IMR-90 (cell line): Measurements from ENCODE around the gene SOBP. TPM values are rescaled to one million over a fixed set of nuclear protein-coding genes. Genes with fewer than 3 reads are reported as not detected.

Source experiments
- ATAC-seq: fragments of 200-7000 bp; cut with Tn5 transposase; 2 replicates; pipeline ENCODE4 v1.9.1; 2020; ENCODE audit warnings: low read depth, mild to moderate bottlenecking, moderate library complexity
- BruUV-seq: library from RNA; stranded (reverse); fragments of 400-500 nt; replicated peaks from 2 replicates; lab custom pipeline; 2021; lab: Mats Ljungman, UMichigan
- CTCF ChIA-PET: fragments of 300-600 bp; formaldehyde crosslinking; extraction: SDS; loops from one replicate; lab custom pipeline; 2021; ENCODE audit warnings: antibody characterized with exemption; lab: Yijun Ruan, JAX
- POLR2A ChIA-PET: fragments of 300-600 bp; sonication (Branson Sonifier 250); formaldehyde crosslinking; loops from one replicate; lab custom pipeline; 2022; ENCODE audit warnings: antibody characterized with exemption; ENCODE audit not compliant: unreplicated experiment; lab: Charles Lee
- DNase-seq: peaks from one replicate; pipeline ENCODE4 v3.0.0; 2013
- H2AFZ ChIP-seq: replicated peaks from 2 replicates; pipeline ENCODE3; 2013; ENCODE audit warnings: low read length, mild to moderate bottlenecking; ENCODE audit not compliant: poor library complexity
- H2AK5ac ChIP-seq: 2 replicates; pipeline ENCODE4 v1.6.1; 2013; ENCODE audit warnings: low read depth, low read length, inconsistent platforms
- H2AK9ac ChIP-seq: replicated peaks from 2 replicates; pipeline ENCODE3; 2013; ENCODE audit warnings: mild to moderate bottlenecking, low read depth, low read length, moderate library complexity; ENCODE audit not compliant: poor library complexity
- H2BK120ac ChIP-seq: 2 replicates; pipeline ENCODE4 v1.6.1; 2013; ENCODE audit warnings: low read depth, low read length, inconsistent platforms
- H2BK15ac ChIP-seq: 3 replicates; pipeline ENCODE4 v1.6.1; 2013; ENCODE audit warnings: low read depth, low read length, inconsistent platforms
- H2BK20ac ChIP-seq: 2 replicates; pipeline ENCODE4 v1.6.1; 2013; ENCODE audit warnings: low read depth, mild to moderate bottlenecking, inconsistent platforms, low read length, moderate library complexity
- H2BK5ac ChIP-seq: 2 replicates; pipeline ENCODE4 v1.6.1; 2013; ENCODE audit warnings: mild to moderate bottlenecking, low read depth, low read length, inconsistent platforms; ENCODE audit not compliant: poor library complexity, severe bottlenecking
- H3K14ac ChIP-seq: replicated peaks from 2 replicates; pipeline ENCODE4 v1.6.1; 2013; ENCODE audit warnings: low read depth, low read length, inconsistent platforms
- H3K18ac ChIP-seq: 2 replicates; pipeline ENCODE4 v1.6.1; 2013; ENCODE audit warnings: low read depth, low read length, control low read depth
- H3K23ac ChIP-seq: 2 replicates; pipeline ENCODE4 v1.6.1; 2013; ENCODE audit warnings: low read depth, low read length, inconsistent platforms
- H3K27ac ChIP-seq: 2 replicates; pipeline ENCODE4 v1.5.1; 2013; ENCODE audit warnings: mild to moderate bottlenecking, control low read depth, low read length; ENCODE audit not compliant: insufficient read depth
- H3K27me3 ChIP-seq: 2 replicates; pipeline ENCODE4 v1.6.1; 2013; ENCODE audit warnings: low read length; ENCODE audit not compliant: control insufficient read depth, insufficient read depth
- H3K36me3 ChIP-seq: 2 replicates; pipeline ENCODE4 v1.6.1; 2013; ENCODE audit warnings: low read length, mixed read lengths; ENCODE audit not compliant: control insufficient read depth, insufficient read depth
- H3K4ac ChIP-seq: 2 replicates; pipeline ENCODE4 v1.6.1; 2013; ENCODE audit warnings: low read depth, low read length, inconsistent platforms
- H3K4me1 ChIP-seq: 2 replicates; pipeline ENCODE4 v1.6.1; 2013; ENCODE audit warnings: low read length, mixed read lengths; ENCODE audit not compliant: control insufficient read depth, insufficient read depth
- H3K4me2 ChIP-seq: 2 replicates; pipeline ENCODE4 v1.6.1; 2013; ENCODE audit warnings: low read depth, mild to moderate bottlenecking, control low read depth, low read length, moderate library complexity
- H3K4me3 ChIP-seq: 2 replicates; pipeline ENCODE4 v1.5.1; 2013; ENCODE audit warnings: low read depth, mild to moderate bottlenecking, control low read depth, low read length, moderate library complexity; ENCODE audit not compliant: insufficient read depth
- H3K56ac ChIP-seq: 2 replicates; pipeline ENCODE4 v1.6.1; 2013; ENCODE audit warnings: low read length, inconsistent platforms; ENCODE audit not compliant: insufficient read depth; ENCODE audit errors: extremely low read depth
- H3K79me1 ChIP-seq, 2 experiments: 2 replicates each; pipeline ENCODE4 v1.6.1; 2013; ENCODE audit warnings: low read length in 2 of 2, inconsistent platforms in 1 of 2, low read depth in 1 of 2
- H3K9ac ChIP-seq: 2 replicates; pipeline ENCODE4 v1.6.1; 2013; ENCODE audit warnings: low read depth, low read length, control low read depth
- H3K9me1 ChIP-seq: 2 replicates; pipeline ENCODE4 v1.6.1; 2013; ENCODE audit warnings: low read length, inconsistent platforms; ENCODE audit not compliant: insufficient read depth
- H3K9me3 ChIP-seq: 2 replicates; pipeline ENCODE4 v1.6.1; 2013; ENCODE audit warnings: low read length; ENCODE audit not compliant: control insufficient read depth, insufficient read depth
- H4K20me1 ChIP-seq: 2 replicates; pipeline ENCODE4 v1.6.1; 2013; ENCODE audit warnings: low read length, inconsistent platforms; ENCODE audit not compliant: insufficient read depth
- H4K5ac ChIP-seq: 2 replicates; pipeline ENCODE4 v1.6.1; 2013; ENCODE audit warnings: mild to moderate bottlenecking, low read depth, low read length, control low read depth
- H4K8ac ChIP-seq, 2 experiments: 2 replicates each; pipeline ENCODE4 v1.6.1; 2013; ENCODE audit warnings: low read depth in 2 of 2, low read length in 2 of 2, control low read depth in 1 of 2, inconsistent platforms in 1 of 2
- H4K91ac ChIP-seq: 2 replicates; pipeline ENCODE4 v1.6.1; 2013; ENCODE audit warnings: low read depth, low read length, inconsistent platforms; ENCODE audit not compliant: insufficient read depth
- BHLHE40 ChIP-seq: fragments of 150-350 bp; IDR thresholded peaks from 2 replicates; pipeline ENCODE4 v1.6.1; 2016; ENCODE audit warnings: mild to moderate bottlenecking, low read depth, low read length
- CEBPB ChIP-seq: IDR thresholded peaks from 2 replicates; pipeline ENCODE4 v1.6.1; 2012; ENCODE audit warnings: low read depth, low read length, improper control_type of control experiment
- CHD1 ChIP-seq: IDR thresholded peaks from 2 replicates; pipeline ENCODE4 v1.6.1; 2012; ENCODE audit warnings: low read depth, low read length, improper control_type of control experiment
- FOS ChIP-seq: fragments of 150-350 bp; IDR thresholded peaks from 2 replicates; pipeline ENCODE4 v1.6.1; 2016; ENCODE audit warnings: low read depth, low read length
- MAFK ChIP-seq: IDR thresholded peaks from 2 replicates; pipeline ENCODE4 v1.6.1; 2012; ENCODE audit warnings: low read depth, low read length, improper control_type of control experiment
- MAZ ChIP-seq: IDR thresholded peaks from 2 replicates; pipeline ENCODE4 v1.6.1; 2012; ENCODE audit warnings: low read depth, mild to moderate bottlenecking, low read length, improper control_type of control experiment, moderate library complexity, borderline replicate concordance
- MXI1 ChIP-seq: IDR thresholded peaks from 2 replicates; pipeline ENCODE4 v1.6.1; 2012; ENCODE audit warnings: low read depth, mild to moderate bottlenecking, low read length, moderate library complexity, borderline replicate concordance
- NFE2L2 ChIP-seq: fragments of 150-350 bp; IDR thresholded peaks from 2 replicates; pipeline ENCODE4 v1.6.1; 2016; ENCODE audit warnings: low read depth, mild to moderate bottlenecking, low read length
- POLR2A ChIP-seq: IDR thresholded peaks from 2 replicates; pipeline ENCODE4 v1.6.1; 2012; ENCODE audit warnings: mild to moderate bottlenecking, low read depth, low read length
- RAD21 ChIP-seq: IDR thresholded peaks from 2 replicates; pipeline ENCODE4 v1.6.1; 2012; ENCODE audit warnings: low read length, improper control_type of control experiment
- RCOR1 ChIP-seq: IDR thresholded peaks from 2 replicates; pipeline ENCODE4 v1.6.1; 2012; ENCODE audit warnings: mild to moderate bottlenecking, low read length, improper control_type of control experiment; ENCODE audit not compliant: insufficient replicate concordance
- RFX5 ChIP-seq: IDR thresholded peaks from 2 replicates; pipeline ENCODE4 v1.8.0; 2012; ENCODE audit warnings: low read depth, mild to moderate bottlenecking, low read length, moderate library complexity
- SMC3 ChIP-seq: fragments of 150-350 bp; IDR thresholded peaks from 2 replicates; pipeline ENCODE4 v1.6.1; 2016; ENCODE audit warnings: low read depth, mild to moderate bottlenecking, antibody characterized with exemption, low read length, moderate library complexity
- WGBS, 2 experiments: methylation state at CpG; one replicate each; pipeline versions ENCODE4 v1.1.5 to v1.1.7; 2013; ENCODE audit warnings: missing lambda C conversion rate in 2 of 2; ENCODE audit not compliant: insufficient read length in 1 of 2; ENCODE audit errors: extremely low coverage in 2 of 2; 5-methylcytosine and 5-hydroxymethylcytosine counted together
- dilution Hi-C: fragments of 300-500 bp; cut with HindIII; formaldehyde crosslinking; loops from one replicate; pipeline ENCODE4 v1.14.3; 2018; ENCODE audit warnings: low sequenced_read_pairs; ENCODE audit not compliant: unreplicated experiment
- in situ Hi-C: fragments of 300-500 bp; cut with MboI; formaldehyde crosslinking; loops from 3 replicates; pipeline ENCODE4 v1.14.3; 2019; ENCODE audit warnings: low sequenced_read_pairs, inconsistent platforms, mixed read lengths
- intact Hi-C: fragments of 100-400 bp; cut with micrococcal nuclease; formaldehyde crosslinking; loops from 2 replicates; pipeline ENCODE4 v1.10.0; 2022
- polyA plus RNA-seq, 3 experiments: library from polyadenylated mRNA; depleted of rRNA; stranded (reverse); fragments of >200 nt; gene quantifications; 2 replicates each; pipeline ENCODE4 v1.2.3, GENCODE V29; 2012; ENCODE audit warnings: low replicate concordance in 1 of 3
- total RNA-seq: library from RNA; depleted of rRNA; stranded (reverse); fragments of >200 nt; gene quantifications from 2 replicates; pipeline ENCODE4 v1.2.3, GENCODE V29; 2012
- TF ChIP-seq, protein P1 (sequence below): fragments of 150-350 bp; IDR thresholded peaks from 2 replicates; pipeline ENCODE4 v1.6.1; 2016; ENCODE audit warnings: low read depth, mild to moderate bottlenecking, low read length, moderate library complexity, borderline replicate concordance
- TF ChIP-seq, protein P2 (sequence below): conservative IDR thresholded peaks from 2 replicates; pipeline ENCODE4 v1.5.1; 2012; ENCODE audit warnings: mild to moderate bottlenecking, low read depth, low read length, improper control_type of control experiment
- TF ChIP-seq, protein P3 (sequence below): fragments of 150-350 bp; IDR thresholded peaks from 2 replicates; pipeline ENCODE4 v1.6.1; 2017; ENCODE audit warnings: mild to moderate bottlenecking, antibody characterized with exemption, low read length, low read depth

Gene SOBP
- total and polyA plus RNA-seq, 2 of the 4 experiments (the other 2 are of a cell fraction): 0.60 to 0.72 TPM

DNA sequence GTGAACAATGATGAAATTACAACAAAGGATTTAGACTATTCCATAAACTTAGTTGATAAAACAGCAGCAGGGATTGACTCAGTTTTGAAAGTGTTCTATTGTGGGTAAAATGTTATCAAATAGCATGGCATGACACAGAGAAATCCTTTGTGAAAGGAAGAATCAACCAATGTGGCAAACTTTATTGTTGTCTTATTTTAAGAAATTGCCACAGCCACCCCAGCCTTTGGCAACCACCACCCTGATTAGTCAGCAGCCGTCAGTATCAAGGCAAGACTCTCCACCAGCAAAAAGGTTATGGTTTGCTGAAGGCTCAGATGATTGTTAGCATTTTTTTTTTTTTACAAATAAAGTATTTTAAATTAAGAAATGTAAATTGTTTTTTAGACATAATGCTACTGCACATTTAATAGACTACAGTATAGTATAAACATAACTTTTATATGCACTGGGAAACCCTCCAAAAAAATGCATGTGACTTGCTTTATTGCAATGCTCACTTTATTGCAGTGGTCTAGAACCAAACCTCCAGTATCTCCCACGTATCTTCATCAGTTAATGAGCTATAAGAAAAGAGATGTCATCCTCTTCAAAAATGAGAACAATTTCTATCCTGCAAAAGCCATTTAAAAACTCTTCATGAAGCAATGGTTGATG, 162.7 kb downstream of the SOBP start:
- CTCF ChIA-PET: no interaction called here
- Histone ChIP-seq H3K9me1 (no peaks in the 10 kb centered on the region), H4K91ac (no peak overlapping the region), H2BK120ac (no peak overlapping the region), H2BK20ac (no peak overlapping the region), H4K5ac (no peak overlapping the region), H3K14ac (no peak overlapping the region), H3K27ac (no peak overlapping the region), H3K23ac (no peak overlapping the region), H3K4me3 (no peak overlapping the region), H2BK5ac (no peak overlapping the region), H2BK15ac (no peak overlapping the region), H3K18ac (no peak overlapping the region), H3K36me3 (no peaks in the 10 kb centered on the region), H3K4ac (no peak overlapping the region), H4K20me1 (no peaks in the 10 kb centered on the region), H2AFZ (no peak overlapping the region), H2AK5ac (no peak overlapping the region), H3K4me2 (no peak overlapping the region), H2AK9ac (no peak overlapping the region), H3K9me3 (peaks cover 2% of the 10 kb centered on the region), H4K8ac (no peak overlapping the region), H3K27me3 (no peaks in the 10 kb centered on the region), H3K56ac (no peak overlapping the region), H3K9ac (no peak overlapping the region), H3K79me1 (no peaks in the 10 kb centered on the region), H3K4me1 (peaks cover 17% of the 10 kb centered on the region)
- dilution Hi-C loops: no loop called here
- no peak for DNase-seq
- BruUV-seq: no TSS peak
- in situ Hi-C loops: no loop called here
- ATAC-seq: no peak
- POLR2A ChIA-PET: no interaction called here
- no peak for TF ChIP-seq RFX5
- TF ChIP-seq POLR2A: no peak
- TF ChIP-seq BHLHE40: no peak
- no peak for TF ChIP-seq MAZ
- no peak for TF ChIP-seq SMC3
- TF ChIP-seq RCOR1: no peak
- no peak for TF ChIP-seq FOS
- no peak for TF ChIP-seq NFE2L2
- TF ChIP-seq RAD21: no peak
- no peak for TF ChIP-seq MAFK
- TF ChIP-seq MXI1: no peak
- TF ChIP-seq, protein P1, sequence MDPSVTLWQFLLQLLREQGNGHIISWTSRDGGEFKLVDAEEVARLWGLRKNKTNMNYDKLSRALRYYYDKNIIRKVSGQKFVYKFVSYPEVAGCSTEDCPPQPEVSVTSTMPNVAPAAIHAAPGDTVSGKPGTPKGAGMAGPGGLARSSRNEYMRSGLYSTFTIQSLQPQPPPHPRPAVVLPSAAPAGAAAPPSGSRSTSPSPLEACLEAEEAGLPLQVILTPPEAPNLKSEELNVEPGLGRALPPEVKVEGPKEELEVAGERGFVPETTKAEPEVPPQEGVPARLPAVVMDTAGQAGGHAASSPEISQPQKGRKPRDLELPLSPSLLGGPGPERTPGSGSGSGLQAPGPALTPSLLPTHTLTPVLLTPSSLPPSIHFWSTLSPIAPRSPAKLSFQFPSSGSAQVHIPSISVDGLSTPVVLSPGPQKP: no peak
- no peak for TF ChIP-seq CHD1
- TF ChIP-seq, protein P2, sequence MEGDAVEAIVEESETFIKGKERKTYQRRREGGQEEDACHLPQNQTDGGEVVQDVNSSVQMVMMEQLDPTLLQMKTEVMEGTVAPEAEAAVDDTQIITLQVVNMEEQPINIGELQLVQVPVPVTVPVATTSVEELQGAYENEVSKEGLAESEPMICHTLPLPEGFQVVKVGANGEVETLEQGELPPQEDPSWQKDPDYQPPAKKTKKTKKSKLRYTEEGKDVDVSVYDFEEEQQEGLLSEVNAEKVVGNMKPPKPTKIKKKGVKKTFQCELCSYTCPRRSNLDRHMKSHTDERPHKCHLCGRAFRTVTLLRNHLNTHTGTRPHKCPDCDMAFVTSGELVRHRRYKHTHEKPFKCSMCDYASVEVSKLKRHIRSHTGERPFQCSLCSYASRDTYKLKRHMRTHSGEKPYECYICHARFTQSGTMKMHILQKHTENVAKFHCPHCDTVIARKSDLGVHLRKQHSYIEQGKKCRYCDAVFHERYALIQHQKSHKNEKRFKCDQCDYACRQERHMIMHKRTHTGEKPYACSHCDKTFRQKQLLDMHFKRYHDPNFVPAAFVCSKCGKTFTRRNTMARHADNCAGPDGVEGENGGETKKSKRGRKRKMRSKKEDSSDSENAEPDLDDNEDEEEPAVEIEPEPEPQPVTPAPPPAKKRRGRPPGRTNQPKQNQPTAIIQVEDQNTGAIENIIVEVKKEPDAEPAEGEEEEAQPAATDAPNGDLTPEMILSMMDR: no peak
- TF ChIP-seq, protein P3, sequence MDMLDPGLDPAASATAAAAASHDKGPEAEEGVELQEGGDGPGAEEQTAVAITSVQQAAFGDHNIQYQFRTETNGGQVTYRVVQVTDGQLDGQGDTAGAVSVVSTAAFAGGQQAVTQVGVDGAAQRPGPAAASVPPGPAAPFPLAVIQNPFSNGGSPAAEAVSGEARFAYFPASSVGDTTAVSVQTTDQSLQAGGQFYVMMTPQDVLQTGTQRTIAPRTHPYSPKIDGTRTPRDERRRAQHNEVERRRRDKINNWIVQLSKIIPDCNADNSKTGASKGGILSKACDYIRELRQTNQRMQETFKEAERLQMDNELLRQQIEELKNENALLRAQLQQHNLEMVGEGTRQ: no peak
- no peak for TF ChIP-seq CEBPB
- no CpG with 5 or more reads among the region's 2 CpGs for WGBS, 2 experiments
- intact Hi-C loops: no loop called here
